Measurements from ENCODE around the gene TUBA3E.
"Not testable (repeated sequence)": the region's sequence is repeated elsewhere in the genome, so short reads cannot be mapped to it uniquely, and the experiment has no call there.

TUBA3E gene

DNA sequence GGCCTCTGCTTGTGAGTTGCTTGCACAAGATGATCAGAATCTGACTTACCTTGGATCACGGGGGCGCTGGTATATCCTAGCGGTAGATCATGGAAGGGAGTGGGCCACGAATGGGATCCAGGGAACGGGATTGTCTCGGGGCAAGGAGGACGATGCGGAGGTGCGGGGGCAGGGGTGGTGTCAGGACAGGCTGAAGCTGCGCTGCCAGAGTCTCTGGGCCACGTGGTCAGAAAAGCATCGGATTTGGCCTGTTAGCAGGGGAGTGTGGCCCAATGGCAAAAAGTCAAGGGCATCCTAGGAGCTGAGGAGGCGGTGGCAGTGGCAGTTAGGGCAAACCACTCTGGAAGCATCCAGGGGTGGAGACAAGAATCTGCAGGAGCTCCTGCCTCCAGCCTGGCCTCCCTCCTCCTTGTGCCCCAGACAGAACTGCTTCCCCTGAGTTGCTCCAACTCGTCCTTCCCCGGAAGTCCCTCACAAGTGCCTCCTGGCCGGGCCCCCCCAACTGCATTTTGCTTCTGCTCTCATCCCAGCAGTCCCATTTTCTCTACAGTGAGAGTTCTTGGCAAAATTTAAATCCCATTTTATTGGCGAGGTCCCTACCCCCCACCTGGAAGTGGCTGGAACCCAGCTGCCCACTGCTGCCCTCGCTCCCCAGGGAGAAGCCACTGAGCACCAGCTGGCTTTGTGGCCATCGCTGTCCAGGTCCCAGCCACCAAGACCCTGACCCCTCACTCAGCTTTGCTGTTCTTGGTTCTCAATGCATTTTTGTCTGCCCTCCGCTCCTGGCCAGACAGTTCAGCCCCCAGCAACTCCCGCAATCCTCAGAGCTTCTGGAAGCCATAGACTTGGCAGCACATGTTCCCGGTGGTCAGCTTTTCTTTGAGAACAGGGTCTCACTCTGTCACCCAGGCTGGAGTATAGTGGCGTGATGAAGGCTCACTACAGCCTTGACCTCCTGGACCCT, 47.8 kb downstream of the TUBA3E start:
- no peaks in the 10 kb centered on the region for H3K4me1 ChIP-seq (ENCODE audit: control insufficient read depth in 1 of 2, insufficient read depth in 1 of 2, low read depth in 1 of 2, low read length in 1 of 2)
- H3K27ac ChIP-seq: no peak overlapping the region
- peaks cover 45% of the 10 kb centered on the region for H3K36me3 ChIP-seq
- TF ChIP-seq, protein P1, sequence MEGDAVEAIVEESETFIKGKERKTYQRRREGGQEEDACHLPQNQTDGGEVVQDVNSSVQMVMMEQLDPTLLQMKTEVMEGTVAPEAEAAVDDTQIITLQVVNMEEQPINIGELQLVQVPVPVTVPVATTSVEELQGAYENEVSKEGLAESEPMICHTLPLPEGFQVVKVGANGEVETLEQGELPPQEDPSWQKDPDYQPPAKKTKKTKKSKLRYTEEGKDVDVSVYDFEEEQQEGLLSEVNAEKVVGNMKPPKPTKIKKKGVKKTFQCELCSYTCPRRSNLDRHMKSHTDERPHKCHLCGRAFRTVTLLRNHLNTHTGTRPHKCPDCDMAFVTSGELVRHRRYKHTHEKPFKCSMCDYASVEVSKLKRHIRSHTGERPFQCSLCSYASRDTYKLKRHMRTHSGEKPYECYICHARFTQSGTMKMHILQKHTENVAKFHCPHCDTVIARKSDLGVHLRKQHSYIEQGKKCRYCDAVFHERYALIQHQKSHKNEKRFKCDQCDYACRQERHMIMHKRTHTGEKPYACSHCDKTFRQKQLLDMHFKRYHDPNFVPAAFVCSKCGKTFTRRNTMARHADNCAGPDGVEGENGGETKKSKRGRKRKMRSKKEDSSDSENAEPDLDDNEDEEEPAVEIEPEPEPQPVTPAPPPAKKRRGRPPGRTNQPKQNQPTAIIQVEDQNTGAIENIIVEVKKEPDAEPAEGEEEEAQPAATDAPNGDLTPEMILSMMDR (IDR thresholded peaks at IDR 0.05): no peak
- H3K9me3 ChIP-seq: no peaks in the 10 kb centered on the region
- no peak overlapping the region for H3K4me3 ChIP-seq (ENCODE audit: low read depth in 1 of 2, low read length in 1 of 2)
- H3K27me3 ChIP-seq: peaks cover 33% of the 10 kb centered on the region

DNA sequence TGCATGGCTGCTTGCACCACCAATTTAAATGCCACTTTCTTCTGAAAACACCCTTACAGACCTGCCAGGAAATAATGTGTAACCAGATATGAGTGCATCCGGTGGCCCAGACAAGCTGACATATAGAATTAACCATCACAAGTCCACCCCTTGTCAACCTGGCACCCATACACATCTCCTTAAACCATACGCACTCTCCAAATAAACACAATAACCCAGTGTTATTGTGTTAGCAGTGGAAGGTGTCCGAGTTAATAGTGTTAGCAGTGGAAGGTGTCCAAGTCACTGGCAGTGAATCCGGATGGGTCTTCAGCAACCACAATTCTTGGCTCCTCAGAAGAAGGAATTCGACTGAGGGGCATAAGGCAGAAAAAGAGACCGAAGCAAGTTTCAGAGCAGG, 49.7 kb downstream of the TUBA3E start:
- not testable (repeated sequence) for H3K27ac ChIP-seq; H3K4me3 ChIP-seq (ENCODE audit: low read depth in 1 of 2, low read length in 1 of 2); H3K4me1 ChIP-seq (ENCODE audit: control insufficient read depth in 1 of 2, insufficient read depth in 1 of 2, low read depth in 1 of 2, low read length in 1 of 2); H3K9me3 ChIP-seq
- H3K36me3 ChIP-seq: peaks cover 25% of the 10 kb centered on the region
- peaks cover 52% of the 10 kb centered on the region for H3K27me3 ChIP-seq

DNA sequence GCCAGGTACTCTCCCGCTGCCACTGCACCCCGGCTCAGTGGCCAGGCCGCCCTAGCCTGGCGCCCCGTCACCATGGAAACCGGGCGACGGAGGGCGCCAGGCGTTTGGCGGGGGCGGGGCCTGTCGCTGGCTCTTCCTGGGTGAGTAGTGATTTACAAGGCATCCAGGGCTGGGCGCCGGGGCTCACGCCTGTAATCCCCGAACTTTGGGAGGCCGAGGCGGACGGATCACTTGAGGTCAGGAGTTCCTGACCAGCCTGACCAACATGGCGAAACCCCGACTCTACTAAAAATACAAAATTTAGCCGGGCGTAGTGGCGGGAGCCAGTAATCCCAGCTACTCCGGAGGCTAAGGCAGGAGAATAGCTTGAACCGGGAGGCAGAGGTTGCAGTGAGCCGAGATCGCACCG, 53.2 kb downstream of the TUBA3E start, which contains the start of gene CCDC74B:
CCDC74B (minus strand) TSS at position 107 of the 409 bp plus-strand sequence. CDS start 116 bp downstream, outside the sequence.
- not testable (repeated sequence) for H3K4me1 ChIP-seq (ENCODE audit: control insufficient read depth in 1 of 2, insufficient read depth in 1 of 2, low read depth in 1 of 2, low read length in 1 of 2); H3K4me3 ChIP-seq (ENCODE audit: low read depth in 1 of 2, low read length in 1 of 2)

DNA sequence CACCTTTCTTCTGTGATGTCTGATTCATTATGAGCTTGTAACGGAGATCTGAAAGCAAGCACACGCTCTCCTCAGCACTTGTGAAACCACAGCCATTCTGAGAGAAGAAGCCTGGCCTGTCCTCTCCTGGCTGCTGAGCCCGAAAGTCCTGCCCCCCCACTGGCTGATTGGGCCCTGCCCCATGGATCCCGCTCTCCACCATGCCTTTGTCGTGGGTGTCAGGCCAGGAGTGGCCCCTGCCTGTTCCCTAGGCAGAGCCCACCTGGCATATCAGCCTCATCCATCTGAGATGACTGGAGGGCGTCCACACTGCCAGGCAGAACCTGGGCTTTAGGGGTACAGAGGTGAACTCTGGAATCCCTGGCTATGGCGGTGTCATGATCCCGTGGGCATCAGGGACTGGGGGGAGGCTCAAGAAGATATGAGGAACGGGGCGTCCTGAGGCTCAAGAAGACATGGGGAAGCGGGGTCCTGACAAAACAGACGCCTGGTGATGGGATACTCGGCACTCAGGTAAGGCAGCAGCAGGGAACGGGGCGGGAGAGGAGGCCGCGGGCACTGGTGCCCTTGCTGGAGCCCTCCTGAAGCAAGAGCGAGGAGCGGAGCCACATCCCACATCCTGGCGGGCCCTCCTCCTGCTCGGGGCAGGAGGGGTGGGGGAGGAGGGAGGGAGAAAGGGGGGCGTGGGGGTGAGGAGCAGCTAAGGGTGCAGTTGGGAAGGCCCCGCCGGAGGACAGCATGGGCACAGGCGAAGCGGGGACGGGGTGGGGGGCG, 54.8 kb downstream of the TUBA3E start:
- not testable (repeated sequence) for H3K36me3 ChIP-seq; H3K9me3 ChIP-seq; H3K4me3 ChIP-seq (ENCODE audit: low read depth in 1 of 2, low read length in 1 of 2)

More for the DNA sequence above, 53.2 kb downstream of the TUBA3E start, which contains the start of gene CCDC74B:
- peaks cover 69% of the 10 kb centered on the region for H3K27me3 ChIP-seq
- not testable (repeated sequence) for H3K27ac ChIP-seq, H3K36me3 ChIP-seq, H3K9me3 ChIP-seq

DNA sequence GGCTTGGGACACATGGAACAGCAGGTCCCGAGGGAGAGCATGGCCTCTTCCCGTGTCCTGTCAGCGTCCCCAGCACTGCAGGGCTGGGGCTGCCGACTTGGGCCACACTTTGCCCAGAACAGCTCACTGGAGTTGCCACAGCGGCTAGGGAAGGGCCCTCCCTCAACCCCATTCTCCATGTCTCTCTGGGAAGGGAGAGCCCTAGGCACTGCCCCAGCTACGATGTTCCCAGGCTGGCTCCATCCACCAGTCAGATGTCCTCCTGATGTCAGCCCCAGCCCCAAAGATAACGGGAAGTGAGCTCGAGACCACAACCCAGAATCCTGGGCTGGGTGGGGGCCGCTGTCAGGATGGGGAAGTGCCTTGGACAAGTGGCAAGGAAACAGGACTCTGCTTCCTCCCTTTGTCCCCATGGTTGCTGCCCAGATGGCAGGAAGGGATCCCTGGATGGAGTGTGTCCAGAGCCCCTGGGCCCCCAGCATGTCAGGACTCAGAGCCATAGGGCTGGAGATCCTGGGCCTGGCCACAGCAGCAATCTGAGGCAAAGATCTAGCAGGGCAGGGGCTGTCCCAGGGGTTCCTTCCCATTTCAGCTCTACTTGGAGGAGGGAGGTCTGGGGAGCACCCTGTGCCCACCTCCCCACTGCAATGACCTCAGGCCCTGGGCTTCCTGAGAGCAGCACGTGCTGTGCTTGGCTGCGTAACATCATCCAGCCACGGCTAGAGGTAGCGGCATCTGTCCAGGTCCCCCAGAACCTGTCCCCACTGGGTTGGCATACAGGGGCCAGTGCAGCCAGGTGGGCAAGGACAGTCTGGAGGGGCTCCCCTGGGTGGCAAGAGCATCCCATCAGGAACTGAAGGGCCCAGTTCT, 55.6 kb downstream of the TUBA3E start:
- H3K4me1 ChIP-seq (ENCODE audit: control insufficient read depth in 1 of 2, insufficient read depth in 1 of 2, low read depth in 1 of 2, low read length in 1 of 2); H3K36me3 ChIP-seq; H3K27ac ChIP-seq; H3K4me3 ChIP-seq (ENCODE audit: low read depth in 1 of 2, low read length in 1 of 2); H3K9me3 ChIP-seq: not testable (repeated sequence)
- H3K27me3 ChIP-seq: peaks cover 58% of the 10 kb centered on the region

More for the DNA sequence above, 54.8 kb downstream of the TUBA3E start:
- H3K27ac ChIP-seq; H3K4me1 ChIP-seq (ENCODE audit: control insufficient read depth in 1 of 2, insufficient read depth in 1 of 2, low read depth in 1 of 2, low read length in 1 of 2): not testable (repeated sequence)
- peaks cover 65% of the 10 kb centered on the region for H3K27me3 ChIP-seq
